Astrocyte (in vitro differentiated cells and primary cell): ENCODE results near the gene PNPLA1. TPM values are rescaled to one million over a fixed set of nuclear protein-coding genes. Genes with fewer than 3 reads are reported as not detected.

ENCODE experiments used
- DNase-seq: peaks from one replicate; pipeline ENCODE4 v3.0.0-alpha.2; 2010; ENCODE audit warnings: low read depth
- FAIRE-seq: peaks from 2 replicates; lab custom pipeline; 2011; peaks lifted over from hg19 to GRCh38; lab: Jason Lieb, UNC
- H2AFZ ChIP-seq: 2 replicates; pipeline ENCODE4 v1.6.0; 2012; ENCODE audit warnings: low read depth, low read length, inconsistent platforms
- H3K27ac ChIP-seq: 2 replicates; pipeline ENCODE4 v1.5.1; 2011; ENCODE audit warnings: low read depth, low read length, inconsistent platforms
- H3K27me3 ChIP-seq: 2 replicates; pipeline ENCODE4 v1.6.0; 2011; ENCODE audit warnings: low read length, inconsistent platforms; ENCODE audit not compliant: insufficient read depth
- H3K36me3 ChIP-seq: 2 replicates; pipeline ENCODE4 v1.5.1; 2011; ENCODE audit warnings: low read length, inconsistent platforms; ENCODE audit not compliant: insufficient read depth
- H3K4me1 ChIP-seq: 2 replicates; pipeline ENCODE4 v1.5.1; 2011; ENCODE audit warnings: low read length, inconsistent platforms; ENCODE audit not compliant: insufficient read depth
- H3K4me2 ChIP-seq: 2 replicates; pipeline ENCODE4 v1.6.0; 2012; ENCODE audit warnings: low read length, inconsistent platforms
- H3K4me3 ChIP-seq: 2 replicates; pipeline ENCODE4 v1.5.1; 2011; ENCODE audit warnings: low read depth, mild to moderate bottlenecking, low read length, inconsistent platforms; ENCODE audit not compliant: insufficient read depth
- H3K79me2 ChIP-seq: 2 replicates; pipeline ENCODE4 v1.6.0; 2012; ENCODE audit warnings: mild to moderate bottlenecking, low read length, inconsistent platforms; ENCODE audit not compliant: insufficient read depth
- H3K9ac ChIP-seq: 2 replicates; pipeline ENCODE4 v1.6.0; 2012; ENCODE audit warnings: mild to moderate bottlenecking, low read length, inconsistent platforms
- H3K9me3 ChIP-seq: 2 replicates; pipeline ENCODE4 v1.5.1; 2012; ENCODE audit warnings: low read depth, mild to moderate bottlenecking, low read length, inconsistent platforms; ENCODE audit not compliant: insufficient read depth
- H4K20me1 ChIP-seq: 2 replicates; pipeline ENCODE4 v1.6.0; 2012; ENCODE audit warnings: low read length, inconsistent platforms; ENCODE audit not compliant: insufficient read depth
- H3K27ac Mint-ChIP-seq: one replicate; pipeline ENCODE4 v1.8.0; 2021; ENCODE audit warnings: mild to moderate bottlenecking, mixed read lengths; ENCODE audit not compliant: unreplicated experiment
- H3K27me3 Mint-ChIP-seq: one replicate; pipeline ENCODE4 v1.8.0; 2021; ENCODE audit warnings: low read depth, mixed read lengths; ENCODE audit not compliant: unreplicated experiment
- H3K36me3 Mint-ChIP-seq: one replicate; pipeline ENCODE4 v1.8.0; 2021; ENCODE audit warnings: low read depth, mixed read lengths; ENCODE audit not compliant: unreplicated experiment
- H3K4me1 Mint-ChIP-seq: one replicate; pipeline ENCODE4 v1.8.0; 2021; ENCODE audit warnings: low read depth, mixed read lengths; ENCODE audit not compliant: unreplicated experiment
- H3K4me3 Mint-ChIP-seq: one replicate; pipeline ENCODE4 v1.8.0; 2021; ENCODE audit warnings: mild to moderate bottlenecking, moderate library complexity, mixed read lengths; ENCODE audit not compliant: unreplicated experiment
- H3K9me3 Mint-ChIP-seq: one replicate; pipeline ENCODE4 v1.8.0; 2021; ENCODE audit warnings: mild to moderate bottlenecking, mixed read lengths; ENCODE audit not compliant: unreplicated experiment
- CTCF ChIP-seq: IDR thresholded peaks from 2 replicates; pipeline ENCODE4 v1.5.1; 2011; ENCODE audit warnings: low read depth, mild to moderate bottlenecking, inconsistent platforms, low read length, moderate library complexity; ENCODE audit not compliant: insufficient read depth
- EZH2 ChIP-seq: IDR thresholded peaks from 2 replicates; pipeline ENCODE4 v1.6.1; 2012; ENCODE audit warnings: mild to moderate bottlenecking, low read length, inconsistent platforms; ENCODE audit not compliant: insufficient read depth
- total RNA-seq: library from RNA; stranded (reverse); gene quantifications from 2 replicates; pipeline ENCODE4 v1.2.1, GENCODE V29; 2021

The PNPLA1 gene
- total RNA-seq, 1 donor from 2014 or later, result not detected

- H3K4me2 ChIP-seq, result no peak overlapping the region
- FAIRE-seq (no peak), DNase-seq (no peak)
- H3K27me3 Mint-ChIP-seq, result peaks cover 52% of the 10 kb centered on the region
- H3K4me1 Mint-ChIP-seq, result no peaks in the 10 kb centered on the region
- no peak overlapping the region for H3K4me3 Mint-ChIP-seq
- no peaks in the 10 kb centered on the region for H3K79me2 ChIP-seq
- H3K27me3 ChIP-seq, result peaks cover 53% of the 10 kb centered on the region
- no peaks in the 10 kb centered on the region for H3K4me1 ChIP-seq
- H3K9me3 ChIP-seq, result no peaks in the 10 kb centered on the region
- H3K4me3 ChIP-seq, result no peak overlapping the region
- no peak for TF ChIP-seq EZH2
- TF ChIP-seq CTCF, result no peak
- H3K9ac ChIP-seq, result no peak overlapping the region
- no peak overlapping the region for H3K27ac Mint-ChIP-seq
- no peaks in the 10 kb centered on the region for H3K36me3 ChIP-seq
- H3K27ac ChIP-seq, result no peak overlapping the region
- H4K20me1 ChIP-seq, result no peaks in the 10 kb centered on the region
- H3K9me3 Mint-ChIP-seq, result peaks cover 2% of the 10 kb centered on the region
- no peak overlapping the region for H2AFZ ChIP-seq
- H3K36me3 Mint-ChIP-seq, result no peaks in the 10 kb centered on the region
Measured at GRCh38 chr6:36276581-36277536, 7.0 kb downstream of the PNPLA1 start.

GRCh38 chr6:36277946-36278470 lies 8.1 kb downstream of the PNPLA1 start:
- Mint-ChIP-seq H3K27ac (no peak overlapping the region), H3K27me3 (peaks cover 59% of the 10 kb centered on the region), H3K4me3 (no peak overlapping the region), H3K4me1 (no peaks in the 10 kb centered on the region), H3K36me3 (no peaks in the 10 kb centered on the region), H3K9me3 (peaks cover 2% of the 10 kb centered on the region)
- H3K9me3 ChIP-seq, result no peaks in the 10 kb centered on the region
- H3K9ac ChIP-seq, result no peak overlapping the region
- no peak overlapping the region for H3K4me2 ChIP-seq
- no peaks in the 10 kb centered on the region for H3K79me2 ChIP-seq
- no peaks in the 10 kb centered on the region for H4K20me1 ChIP-seq
- DNase-seq, result no peak
- H3K36me3 ChIP-seq, result no peaks in the 10 kb centered on the region
- H2AFZ ChIP-seq, result no peak overlapping the region
- H3K27me3 ChIP-seq, result peaks cover 59% of the 10 kb centered on the region
- FAIRE-seq, result no peak
- no peak overlapping the region for H3K27ac ChIP-seq
- no peak for TF ChIP-seq CTCF
- no peak overlapping the region for H3K4me3 ChIP-seq
- H3K4me1 ChIP-seq, result no peaks in the 10 kb centered on the region

- H3K4me1 Mint-ChIP-seq, result no peaks in the 10 kb centered on the region
- H3K9me3 Mint-ChIP-seq, result peaks cover 2% of the 10 kb centered on the region
- H3K27ac ChIP-seq, result no peak overlapping the region
- no peak overlapping the region for H3K9ac ChIP-seq
- H3K27me3 Mint-ChIP-seq, result peaks cover 68% of the 10 kb centered on the region
- no peaks in the 10 kb centered on the region for H3K36me3 Mint-ChIP-seq
- H3K4me2 ChIP-seq, result no peak overlapping the region
- no peak overlapping the region for H3K4me3 Mint-ChIP-seq
- FAIRE-seq, result no peak
- H3K27ac Mint-ChIP-seq, result no peak overlapping the region
- TF ChIP-seq CTCF (no peak), EZH2 (no peak)
- H3K79me2 ChIP-seq, result no peaks in the 10 kb centered on the region
- no peak for DNase-seq
- no peaks in the 10 kb centered on the region for H3K36me3 ChIP-seq
- no peaks in the 10 kb centered on the region for H3K9me3 ChIP-seq
- peaks cover 67% of the 10 kb centered on the region for H3K27me3 ChIP-seq
- H3K4me3 ChIP-seq, result no peak overlapping the region
- no peaks in the 10 kb centered on the region for H3K4me1 ChIP-seq
- H4K20me1 ChIP-seq, result no peaks in the 10 kb centered on the region
- no peak overlapping the region for H2AFZ ChIP-seq
Measured at GRCh38 chr6:36280467-36280866, 10.6 kb downstream of the PNPLA1 start.
